ENCODE results near the gene BLMH. TPM values are rescaled to one million over a fixed set of nuclear protein-coding genes. Genes with fewer than 3 reads are reported as not detected.
A peak's percentile ranks its signal among the peaks of the same experiment; 100 is the strongest.
"Not testable (repeated sequence)": the region's sequence is repeated elsewhere in the genome, so short reads cannot be mapped to it uniquely, and the experiment has no call there.

BLMH gene
- total RNA-seq, 1 donor from 2014 or later: 60.9 TPM

DNA sequence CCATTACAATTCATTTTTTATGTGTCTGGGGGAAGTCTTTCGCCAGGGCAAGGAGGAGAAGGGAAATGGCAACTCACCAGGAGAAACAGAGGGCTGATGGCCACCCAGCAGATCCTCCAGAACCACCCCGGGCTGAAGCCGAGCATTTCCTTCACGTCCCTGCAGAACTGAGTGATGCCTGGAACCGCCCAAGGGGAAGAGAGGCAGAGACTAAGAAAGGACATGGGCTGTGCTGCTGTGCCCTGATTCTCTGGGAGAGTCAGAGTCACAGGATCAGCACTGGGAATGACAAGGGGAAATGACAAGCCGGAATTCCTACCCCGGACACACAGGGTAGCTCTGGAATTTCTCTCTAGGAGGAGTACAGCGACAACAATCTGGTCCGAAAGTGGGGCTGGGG lies 84.1 kb downstream of the BLMH start:
- no peaks in the 10 kb centered on the region for H3K4me1 Mint-ChIP-seq (ENCODE audit: low read depth)
- peaks cover 18% of the 10 kb centered on the region for H3K27me3 Mint-ChIP-seq
- TF ChIP-seq, protein P1, sequence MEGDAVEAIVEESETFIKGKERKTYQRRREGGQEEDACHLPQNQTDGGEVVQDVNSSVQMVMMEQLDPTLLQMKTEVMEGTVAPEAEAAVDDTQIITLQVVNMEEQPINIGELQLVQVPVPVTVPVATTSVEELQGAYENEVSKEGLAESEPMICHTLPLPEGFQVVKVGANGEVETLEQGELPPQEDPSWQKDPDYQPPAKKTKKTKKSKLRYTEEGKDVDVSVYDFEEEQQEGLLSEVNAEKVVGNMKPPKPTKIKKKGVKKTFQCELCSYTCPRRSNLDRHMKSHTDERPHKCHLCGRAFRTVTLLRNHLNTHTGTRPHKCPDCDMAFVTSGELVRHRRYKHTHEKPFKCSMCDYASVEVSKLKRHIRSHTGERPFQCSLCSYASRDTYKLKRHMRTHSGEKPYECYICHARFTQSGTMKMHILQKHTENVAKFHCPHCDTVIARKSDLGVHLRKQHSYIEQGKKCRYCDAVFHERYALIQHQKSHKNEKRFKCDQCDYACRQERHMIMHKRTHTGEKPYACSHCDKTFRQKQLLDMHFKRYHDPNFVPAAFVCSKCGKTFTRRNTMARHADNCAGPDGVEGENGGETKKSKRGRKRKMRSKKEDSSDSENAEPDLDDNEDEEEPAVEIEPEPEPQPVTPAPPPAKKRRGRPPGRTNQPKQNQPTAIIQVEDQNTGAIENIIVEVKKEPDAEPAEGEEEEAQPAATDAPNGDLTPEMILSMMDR (IDR thresholded peaks at IDR 0.05; ENCODE audit: unreplicated experiment): no peak
- H3K9me3 Mint-ChIP-seq (ENCODE audit: low read depth): no peaks in the 10 kb centered on the region
- no peaks in the 10 kb centered on the region for H3K36me3 Mint-ChIP-seq (ENCODE audit: insufficient read depth)
- H3K4me3 Mint-ChIP-seq (ENCODE audit: low read depth): no peak overlapping the region
- peak overlapping the region; percentile 43 for H3K27ac Mint-ChIP-seq
- no peak for DNase-seq (ENCODE audit: low spot score, unreplicated experiment)

DNA sequence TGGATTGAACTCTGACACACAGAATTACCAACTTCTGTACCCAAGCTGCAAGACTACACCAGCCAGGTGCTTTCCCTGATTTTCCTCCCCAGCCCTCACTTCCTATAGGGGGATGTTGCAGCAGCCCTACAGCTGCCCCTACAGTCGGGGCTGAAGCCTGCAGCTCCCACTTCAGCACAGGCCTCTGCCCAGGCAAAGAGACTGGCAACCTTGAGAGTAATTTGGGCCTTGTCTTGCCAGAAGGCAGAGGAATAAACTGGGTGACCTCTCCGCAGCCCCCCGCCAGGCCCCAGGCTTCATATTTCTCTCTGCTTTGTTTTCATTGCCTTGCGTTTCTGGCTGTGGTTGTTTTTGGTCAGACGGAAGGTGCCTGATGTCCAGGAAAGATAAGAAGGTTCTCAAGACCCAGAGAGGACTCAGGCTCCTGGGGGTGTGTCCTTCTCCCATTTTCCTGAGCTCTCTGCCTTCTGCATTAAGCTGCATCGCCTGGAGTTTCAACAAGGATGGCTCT lies 88.2 kb downstream of the BLMH start:
- TF ChIP-seq, protein P1 (IDR thresholded peaks at IDR 0.05; ENCODE audit: unreplicated experiment): no peak
- no peak overlapping the region for H3K4me3 Mint-ChIP-seq (ENCODE audit: low read depth)
- no peak for DNase-seq (ENCODE audit: low spot score, unreplicated experiment)
- H3K9me3 Mint-ChIP-seq (ENCODE audit: low read depth): no peaks in the 10 kb centered on the region
- peaks cover 12% of the 10 kb centered on the region for H3K27me3 Mint-ChIP-seq
- H3K4me1 Mint-ChIP-seq (ENCODE audit: low read depth): no peaks in the 10 kb centered on the region
- H3K27ac Mint-ChIP-seq: no peak overlapping the region
- no peaks in the 10 kb centered on the region for H3K36me3 Mint-ChIP-seq (ENCODE audit: insufficient read depth)

DNA sequence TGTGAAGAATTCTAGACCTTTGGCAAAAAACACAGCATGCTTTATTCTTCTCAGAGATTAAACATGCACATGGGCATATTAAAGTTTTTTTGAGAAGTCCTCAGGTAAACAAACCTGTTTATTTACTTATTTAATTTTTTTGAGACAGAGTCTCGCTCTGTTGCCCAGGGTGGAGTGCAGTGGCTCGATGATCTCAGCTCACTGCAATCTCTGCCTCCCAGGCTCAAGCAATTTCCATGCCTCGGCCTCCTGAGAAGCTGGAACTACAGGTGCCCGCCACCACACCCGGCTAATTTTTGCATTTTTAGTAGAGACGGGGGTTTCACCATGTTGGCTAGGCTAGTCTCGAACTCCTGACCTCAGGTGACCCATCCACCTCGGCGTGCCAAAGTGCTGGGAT lies 91.1 kb downstream of the BLMH start:
- not testable (repeated sequence) for H3K36me3 Mint-ChIP-seq (ENCODE audit: insufficient read depth); H3K27ac Mint-ChIP-seq; H3K27me3 Mint-ChIP-seq; H3K9me3 Mint-ChIP-seq (ENCODE audit: low read depth); H3K4me3 Mint-ChIP-seq (ENCODE audit: low read depth); H3K4me1 Mint-ChIP-seq (ENCODE audit: low read depth); DNase-seq (ENCODE audit: low spot score, unreplicated experiment)

DNA sequence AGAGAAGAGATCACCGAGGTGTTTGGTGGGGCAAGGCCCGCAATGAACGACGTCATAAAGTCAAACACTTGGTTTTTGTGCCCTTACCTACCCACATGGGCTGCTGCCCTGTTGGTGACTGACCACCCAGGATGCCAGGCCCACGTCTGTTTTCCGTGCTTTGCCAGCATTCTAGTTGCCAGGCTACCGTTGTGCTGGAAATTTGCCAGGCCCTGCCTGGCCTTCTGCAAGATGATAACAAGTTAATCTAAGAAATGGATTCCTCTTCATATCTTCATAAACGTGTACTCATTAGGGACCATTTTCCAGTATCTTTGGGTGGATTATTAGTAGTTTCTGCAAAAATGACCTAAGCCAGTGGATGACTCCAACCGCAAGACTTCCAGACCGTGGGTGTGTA lies 91.6 kb downstream of the BLMH start:
- DNase-seq (ENCODE audit: low spot score, unreplicated experiment): no peak
- H3K27ac Mint-ChIP-seq: no peak overlapping the region
- H3K27me3 Mint-ChIP-seq: peaks cover 5% of the 10 kb centered on the region
- TF ChIP-seq, protein P1 (IDR thresholded peaks at IDR 0.05; ENCODE audit: unreplicated experiment): no peak
- no peak overlapping the region for H3K4me3 Mint-ChIP-seq (ENCODE audit: low read depth)
- H3K36me3 Mint-ChIP-seq (ENCODE audit: insufficient read depth): no peaks in the 10 kb centered on the region
- no peaks in the 10 kb centered on the region for H3K9me3 Mint-ChIP-seq (ENCODE audit: low read depth)
- H3K4me1 Mint-ChIP-seq (ENCODE audit: low read depth): no peaks in the 10 kb centered on the region

DNA sequence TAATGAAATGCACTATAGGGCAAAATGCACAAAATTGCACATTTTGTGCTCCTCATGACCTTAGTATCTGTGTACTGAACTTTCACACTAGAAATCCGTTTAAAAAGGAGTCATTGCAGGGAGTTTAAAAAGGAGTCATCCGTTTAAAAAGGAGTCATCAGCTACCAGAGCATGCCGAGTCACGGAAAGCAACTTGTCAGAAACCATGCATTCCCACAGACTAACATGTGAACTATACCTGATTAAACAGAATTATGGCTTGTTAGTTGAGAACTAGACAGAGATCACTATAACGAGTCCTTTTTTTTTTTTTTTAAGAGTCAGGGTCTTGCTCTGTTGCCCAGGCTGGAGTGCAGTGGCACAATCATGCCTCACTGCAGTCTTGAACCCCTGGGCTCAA lies 92.1 kb downstream of the BLMH start:
- H3K4me3 Mint-ChIP-seq (ENCODE audit: low read depth): no peak overlapping the region
- H3K4me1 Mint-ChIP-seq (ENCODE audit: low read depth): no peaks in the 10 kb centered on the region
- H3K9me3 Mint-ChIP-seq (ENCODE audit: low read depth): no peaks in the 10 kb centered on the region
- TF ChIP-seq, protein P1 (IDR thresholded peaks at IDR 0.05; ENCODE audit: unreplicated experiment): no peak
- no peak overlapping the region for H3K27ac Mint-ChIP-seq
- peaks cover 5% of the 10 kb centered on the region for H3K27me3 Mint-ChIP-seq
- no peaks in the 10 kb centered on the region for H3K36me3 Mint-ChIP-seq (ENCODE audit: insufficient read depth)
- no peak for DNase-seq (ENCODE audit: low spot score, unreplicated experiment)

Other genes with a start within 250 kb of the BLMH start
- 25.3 and 29.0 TPM in 2 replicates for gene NSRP1, start 175.1 kb downstream of the BLMH start, total RNA-seq
- 0.64 and 0.96 TPM in 2 replicates for gene SLC6A4, start 56.2 kb downstream of the BLMH start, total RNA-seq
- not detected in 2 replicates for gene TMIGD1, start 42.1 kb upstream of the BLMH start, total RNA-seq
- gene CPD, start 87.0 kb upstream of the BLMH start, total RNA-seq: 123 and 124 TPM in 2 replicates
- gene GOSR1, start 185.5 kb upstream of the BLMH start, total RNA-seq: 59.6 and 64.9 TPM in 2 replicates

All from progenitor cell of endocrine pancreas (in vitro differentiated cells).